SK-N-SH (cell line): ENCODE results near the gene CCDC150. TPM values are rescaled to one million over a fixed set of nuclear protein-coding genes. Genes with fewer than 3 reads are reported as not detected.

ENCODE experiments used
- CTCF ChIA-PET: fragments of 300-600, 350-600 bp; formaldehyde crosslinking; extraction: SDS; loops from one replicate; lab custom pipeline; 2021; lab: Yijun Ruan, JAX
- POLR2A ChIA-PET: fragments of 350-600 bp; sonication (Branson Sonifier 250); formaldehyde crosslinking; extraction: SDS; loops from one replicate; lab custom pipeline; 2020; ENCODE audit warnings: antibody characterized with exemption, inconsistent platforms; lab: Yijun Ruan, JAX
- DNase-seq: peaks from one replicate; pipeline ENCODE4 v3.0.0; 2012
- H2AFZ ChIP-seq: fragments of 200-600 bp; sonication (generic); 2 replicates; pipeline ENCODE4 v1.8.1; 2016; ENCODE audit warnings: antibody characterized with exemption, mild to moderate bottlenecking, low read depth
- H3F3A ChIP-seq: fragments of 200-600 bp; sonication (generic); replicated peaks from 2 replicates; pipeline ENCODE3; 2016; ENCODE audit warnings: antibody characterized with exemption, mild to moderate bottlenecking; ENCODE audit not compliant: insufficient read depth
- H3K27ac ChIP-seq, 2 experiments: fragments of 200-500 bp in 1 of 2; fragments of 200-600 bp in 1 of 2; sonication (Bioruptor generic) in 1 of 2; sonication (generic), shearing (Covaris generic) in 1 of 2; 2 replicates each; pipeline versions ENCODE4 v1.5.1 to v1.6.1; 2014 to 2016; ENCODE audit warnings: low read depth in 2 of 2, inconsistent platforms in 1 of 2, low read length in 1 of 2, mild to moderate bottlenecking in 1 of 2, mixed read lengths in 1 of 2
- H3K27me3 ChIP-seq: fragments of 200-600 bp; sonication (generic), shearing (Covaris generic); 2 replicates; pipeline ENCODE4 v1.6.1; 2016; ENCODE audit warnings: mixed run types; ENCODE audit not compliant: insufficient read depth
- H3K36me3 ChIP-seq, 2 experiments: fragments of 200-500 bp in 1 of 2; fragments of 200-600 bp in 1 of 2; sonication (Bioruptor generic) in 1 of 2; sonication (generic) in 1 of 2; replicated peaks in 1 of 2; 2 replicates each; pipeline versions ENCODE3 to v1.5.1; 2014 to 2016; ENCODE audit warnings: low read length in 1 of 2, mild to moderate bottlenecking in 1 of 2; ENCODE audit not compliant: insufficient read depth in 2 of 2, control insufficient read depth in 1 of 2
- H3K4me1 ChIP-seq, 2 experiments: fragments of 200-500 bp in 1 of 2; fragments of 200-600 bp in 1 of 2; sonication (Bioruptor generic) in 1 of 2; sonication (generic), shearing (Covaris generic) in 1 of 2; 2 replicates each; pipeline versions ENCODE4 v1.5.1 to v1.6.1; 2014 to 2016; ENCODE audit warnings: low read depth in 1 of 2, low read length in 1 of 2, mixed run types in 1 of 2; ENCODE audit not compliant: insufficient read depth in 2 of 2, control insufficient read depth in 1 of 2
- H3K4me2 ChIP-seq: fragments of 200-600 bp; sonication (generic), shearing (Covaris generic); 2 replicates; pipeline ENCODE4 v1.6.1; 2017; ENCODE audit warnings: mixed run types
- H3K4me3 ChIP-seq, 2 experiments: fragments of 200-500 bp in 1 of 2; fragments of 200-600 bp in 1 of 2; sonication (Bioruptor generic) in 1 of 2; sonication (generic), shearing (Covaris generic) in 1 of 2; 2 replicates each; pipeline versions ENCODE4 v1.5.1 to v1.8.1; 2014 to 2016; ENCODE audit warnings: low read depth in 2 of 2, inconsistent platforms in 1 of 2, low read length in 1 of 2, mild to moderate bottlenecking in 1 of 2, mixed read lengths in 1 of 2, moderate library complexity in 1 of 2
- H3K79me2 ChIP-seq: fragments of 200-600 bp; sonication (generic); 2 replicates; pipeline ENCODE4 v1.8.1; 2017; ENCODE audit warnings: mild to moderate bottlenecking; ENCODE audit not compliant: insufficient read depth
- H3K9ac ChIP-seq: fragments of 200-600 bp; sonication (generic); 2 replicates; pipeline ENCODE4 v1.6.1; 2017; ENCODE audit warnings: mixed run types
- H3K9me2 ChIP-seq: fragments of 200-600 bp; sonication (generic); 2 replicates; pipeline ENCODE4 v1.6.1; 2017; ENCODE audit warnings: mixed run types
- H3K9me3 ChIP-seq: fragments of 200-600 bp; sonication (generic); 2 replicates; pipeline ENCODE4 v1.6.1; 2017; ENCODE audit warnings: mixed run types, mild to moderate bottlenecking, moderate library complexity
- H4K20me1 ChIP-seq: fragments of 200-600 bp; sonication (generic); 2 replicates; pipeline ENCODE4 v1.6.1; 2017; ENCODE audit warnings: mild to moderate bottlenecking, mixed run types; ENCODE audit not compliant: insufficient read depth
- CHD2 ChIP-seq: fragments of 150-350 bp; IDR thresholded peaks from 2 replicates; pipeline ENCODE4 v1.6.1; 2018; ENCODE audit warnings: low read length; ENCODE audit not compliant: partially characterized antibody
- ELF1 ChIP-seq: IDR thresholded peaks from 2 replicates; pipeline ENCODE4 v1.4.0; 2012
- EP300 ChIP-seq, 2 experiments: IDR thresholded peaks; 2 replicates each; pipeline versions ENCODE4 v1.4.0 to v1.6.1; 2012; ENCODE audit warnings: borderline replicate concordance in 1 of 2, low read depth in 1 of 2, low read length in 1 of 2
- GABPA ChIP-seq: IDR thresholded peaks from 2 replicates; pipeline ENCODE4 v1.4.0; 2012; ENCODE audit warnings: low read depth, mild to moderate bottlenecking
- GATA2 ChIP-seq: sonication (generic); formaldehyde crosslinking; IDR thresholded peaks from 2 replicates; pipeline ENCODE4 v1.5.0; 2020; ENCODE audit warnings: mild to moderate bottlenecking, missing genetic modification reagents
- MAX ChIP-seq: IDR thresholded peaks from 2 replicates; pipeline ENCODE4 v1.4.0; 2012; ENCODE audit warnings: low read depth
- MEF2A ChIP-seq: IDR thresholded peaks from 2 replicates; pipeline ENCODE4 v1.4.0; 2012; ENCODE audit warnings: low read depth, borderline replicate concordance
- MXI1 ChIP-seq: IDR thresholded peaks from 2 replicates; pipeline ENCODE4 v1.6.1; 2012; ENCODE audit warnings: mild to moderate bottlenecking, low read depth, low read length, improper control_type of control experiment
- NFIC ChIP-seq: IDR thresholded peaks from 2 replicates; pipeline ENCODE4 v1.4.0; 2012; ENCODE audit warnings: borderline replicate concordance
- NRF1 ChIP-seq: IDR thresholded peaks from 2 replicates; pipeline ENCODE4 v1.6.1; 2012; ENCODE audit warnings: low read depth, mild to moderate bottlenecking, low read length
- PBX3 ChIP-seq: IDR thresholded peaks from 2 replicates; pipeline ENCODE4; 2012
- RAD21 ChIP-seq: IDR thresholded peaks from 2 replicates; pipeline ENCODE4 v1.6.1; 2012; ENCODE audit warnings: mild to moderate bottlenecking, low read length
- RCOR1 ChIP-seq: fragments of 150-350 bp; IDR thresholded peaks from 2 replicates; pipeline ENCODE4 v1.6.1; 2017; ENCODE audit warnings: antibody characterized with exemption, low read length
- RFX5 ChIP-seq: IDR thresholded peaks from 2 replicates; pipeline ENCODE4 v1.6.1; 2012; ENCODE audit warnings: mild to moderate bottlenecking, improper control_type of control experiment, low read length
- RXRA ChIP-seq: IDR thresholded peaks from 2 replicates; pipeline ENCODE4 v1.4.0; 2012; ENCODE audit warnings: low read depth, mild to moderate bottlenecking, borderline replicate concordance
- SMC3 ChIP-seq: IDR thresholded peaks from 2 replicates; pipeline ENCODE4 v1.6.1; 2012; ENCODE audit warnings: low read depth, low read length, improper control_type of control experiment
- TAF1 ChIP-seq: IDR thresholded peaks from 2 replicates; pipeline ENCODE4 v1.6.1; 2012; ENCODE audit warnings: low read depth, mild to moderate bottlenecking, low read length, moderate library complexity, borderline replicate concordance
- TCF12 ChIP-seq: IDR thresholded peaks from 2 replicates; pipeline ENCODE4 v1.4.0; 2012
- USF1 ChIP-seq: IDR thresholded peaks from 2 replicates; pipeline ENCODE4 v1.4.0; 2012; ENCODE audit warnings: low read depth, borderline replicate concordance
- USF2 ChIP-seq: fragments of 150-350 bp; IDR thresholded peaks from 2 replicates; pipeline ENCODE4 v1.6.1; 2017; ENCODE audit warnings: antibody characterized with exemption, low read length, low read depth, borderline replicate concordance
- WGBS: methylation state at CpG from one replicate; pipeline ENCODE4 v1.1.6; 2017; ENCODE audit warnings: low lambda C conversion rate; 5-methylcytosine and 5-hydroxymethylcytosine counted together
- polyA plus RNA-seq, 3 experiments: library from polyadenylated mRNA; depleted of rRNA; stranded (reverse); fragments of >200 nt; gene quantifications; 2 replicates each; pipeline ENCODE4 v1.2.3, GENCODE V29; 2012

CCDC150 gene
- polyA plus RNA-seq, 1 of the 3 experiments (the other 2 are of a cell fraction): 4.6 TPM

GRCh38 chr2:196598846-196599245 is 40.7 kb upstream of the CCDC150 start:
- POLR2A ChIA-PET: no interaction called here
- Histone ChIP-seq H3K4me3 (no peak overlapping the region), H3F3A (peaks cover 23% of the 10 kb centered on the region), H3K36me3 (no peaks in the 10 kb centered on the region), H3K27ac (0 out of 4 replicates have a peak overlapping the region, but pooled peaks of 1 of the 2 experiments have one; percentile 13), H3K4me1 (peaks cover 6 to 10% of the 10 kb centered on the region in 2 experiments; a peak in 3 of 4 replicates), H3K9me3 (no peaks in the 10 kb centered on the region), H3K9ac (no peak overlapping the region), H3K4me2 (no peak overlapping the region), H4K20me1 (no peaks in the 10 kb centered on the region), H3K27me3 (no peaks in the 10 kb centered on the region), H2AFZ (no peak overlapping the region), H3K79me2 (no peaks in the 10 kb centered on the region), H3K9me2 (no peaks in the 10 kb centered on the region)
- TF ChIP-seq MEF2A (no peak), USF1 (no peak), SMC3 (no peak), NRF1 (no peak), PBX3 (no peak), RAD21 (no peak), CHD2 (no peak)
- CTCF ChIA-PET: no interaction called here
- no peak for DNase-seq

- H3K9me2 ChIP-seq: no peaks in the 10 kb centered on the region
- ChIA-PET POLR2A (interaction anchor here (0.5 kb wide), 1 partner anchor 449 kb away, joined by 3 read pairs; no protein-coding TSS in a partner anchor), CTCF (interaction anchor here (1.9 kb wide), 1 partner anchor 10 kb away, joined by 5 read pairs; no protein-coding TSS in a partner anchor)
- H2AFZ ChIP-seq: peak overlapping the region; percentile 79
- H3K27ac ChIP-seq: peak overlapping the region; percentile 72 to 86
- peak; percentile 87 for DNase-seq
- peaks cover 6 to 10% of the 10 kb centered on the region in 2 experiments; a peak in 3 of 4 replicates for H3K4me1 ChIP-seq
- no peaks in the 10 kb centered on the region for H3K36me3 ChIP-seq
- no peaks in the 10 kb centered on the region for H3K27me3 ChIP-seq
- peak overlapping the region; percentile 57 for H3K9ac ChIP-seq
- no peaks in the 10 kb centered on the region for H3K79me2 ChIP-seq
- H3K4me3 ChIP-seq: no peak overlapping the region
- no peaks in the 10 kb centered on the region for H4K20me1 ChIP-seq
- 39% methylated on average over 11 of the region's 13 CpGs for WGBS
- peak overlapping the region; percentile 42 for H3K4me2 ChIP-seq
- H3F3A ChIP-seq: peaks cover 18% of the 10 kb centered on the region
- no peaks in the 10 kb centered on the region for H3K9me3 ChIP-seq
- TF ChIP-seq USF1: peak; percentile 53; the same call in 1 of the 2 replicates
- peak; percentile 84 for TF ChIP-seq MAX
- TF ChIP-seq RXRA: peak; percentile 21; the same call in 1 of the 2 replicates
- peak; percentile 78 for TF ChIP-seq TCF12
- TF ChIP-seq GABPA: peak; percentile 68
- TF ChIP-seq TAF1: no peak; the same call in 1 of the 2 replicates
- TF ChIP-seq EP300 (IDR thresholded peaks at IDR 0.05; ENCODE audit: borderline replicate concordance in 1 of 2, low read depth in 1 of 2, low read length in 1 of 2): peak; percentile 56 to 60; a peak in 3 of 4 replicates
- no peak for TF ChIP-seq USF2
- peak; percentile 98 for TF ChIP-seq MXI1
- TF ChIP-seq ELF1: no peak
- TF ChIP-seq GATA2: peak; percentile 86
- peak; percentile 96 for TF ChIP-seq MEF2A
- peak; percentile 57 for TF ChIP-seq PBX3
- no peak for TF ChIP-seq RFX5
- TF ChIP-seq SMC3: peak; percentile 26; the same call in 1 of the 2 replicates
- TF ChIP-seq NFIC: no peak
- peak; percentile 38; the same call in 1 of the 2 replicates for TF ChIP-seq RCOR1
These were observed 37.8 kb upstream of the CCDC150 start for GRCh38 chr2:196601430-196602306.
